ENCODE measurements around the gene MARCHF5. TPM values are rescaled to one million over a fixed set of nuclear protein-coding genes. Genes with fewer than 3 reads are reported as not detected.
A peak's percentile ranks its signal among the peaks of the same experiment; 100 is the strongest.

Gene MARCHF5
- total RNA-seq (2014; rRNA removed; shearing (Covaris generic)) = 13.5 and 18.2 TPM in 2 replicates

GRCh38 chr10:92290837-92291615 lies at the start of gene MARCHF5, which contains the start of gene CPEB3:
MARCHF5 (plus strand) TSS chr10:92291167; CDS start chr10:92291495, 328 bp downstream.
CPEB3 (minus strand) TSS chr10:92291078; CDS start chr10:92240350, 50,728 bp downstream.
- Histone ChIP-seq H3K9me3 (replicated peaks) (no peaks in the 10 kb centered on the region), H3K4me3 (peak within 1 kb of the TSS; percentile 85), H3K4me1 (no peaks in the 10 kb centered on the region), H3K27ac (peak within 1 kb of the TSS; percentile 84), H3K36me3 (peaks cover 8% of the 10 kb centered on the region), H3K27me3 (no peaks in the 10 kb centered on the region)
- DNase-seq = peak; percentile 89 to 91

GRCh38 chr10:92241501-92241900 lies 49.5 kb upstream of the MARCHF5 start:
- DNase-seq = no peak
- Histone ChIP-seq H3K4me1 (no peaks in the 10 kb centered on the region), H3K27ac (peak overlapping the region; percentile 75; the same call in 1 of the 2 replicates), H3K27me3 (no peaks in the 10 kb centered on the region), H3K36me3 (no peaks in the 10 kb centered on the region), H3K9me3 (replicated peaks) (no peaks in the 10 kb centered on the region), H3K4me3 (peak overlapping the region; percentile 69)

- H3K9me3 ChIP-seq (replicated peaks) = no peaks in the 10 kb centered on the region
- no peak overlapping the region for H3K4me3 ChIP-seq
- no peaks in the 10 kb centered on the region for H3K4me1 ChIP-seq
- no peak for DNase-seq
- no peak overlapping the region for H3K27ac ChIP-seq
- no peaks in the 10 kb centered on the region for H3K27me3 ChIP-seq
- no peaks in the 10 kb centered on the region for H3K36me3 ChIP-seq
Measured at GRCh38 chr10:92242380-92242779, 48.6 kb upstream of the MARCHF5 start.

- peak; percentile 56 to 67 for DNase-seq
- Histone ChIP-seq H3K36me3 (no peaks in the 10 kb centered on the region), H3K27ac (no peak overlapping the region), H3K4me1 (no peaks in the 10 kb centered on the region), H3K4me3 (peak overlapping the region; percentile 33), H3K27me3 (no peaks in the 10 kb centered on the region), H3K9me3 (replicated peaks) (no peaks in the 10 kb centered on the region)
Measured at GRCh38 chr10:92242910-92243671, 47.9 kb upstream of the MARCHF5 start.

DNA sequence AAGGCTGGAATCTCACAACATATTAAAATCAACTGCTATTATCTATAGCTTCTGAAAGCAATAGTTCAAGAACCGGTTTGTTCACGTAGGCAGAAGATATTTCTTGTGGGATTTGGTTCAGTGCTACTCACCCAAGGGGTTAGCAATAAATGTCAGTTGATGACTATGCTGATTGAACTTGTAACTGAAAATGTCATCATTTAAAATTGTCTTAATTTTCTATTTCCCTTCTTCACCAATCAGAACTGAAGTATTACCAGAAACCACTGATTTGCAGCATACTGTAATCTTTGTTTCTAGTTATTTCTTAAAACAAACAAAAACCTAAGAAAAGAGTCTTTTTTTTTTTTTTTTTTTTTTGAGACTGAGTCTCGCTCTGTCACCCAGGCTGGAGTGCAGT lies 46.2 kb upstream of the MARCHF5 start:
- Histone ChIP-seq H3K9me3 (replicated peaks) (no peaks in the 10 kb centered on the region), H3K4me1 (no peaks in the 10 kb centered on the region), H3K27ac (no peak overlapping the region), H3K27me3 (no peaks in the 10 kb centered on the region), H3K4me3 (no peak overlapping the region), H3K36me3 (no peaks in the 10 kb centered on the region)
- no peak for DNase-seq

GRCh38 chr10:92248566-92248965 lies 42.4 kb upstream of the MARCHF5 start:
- Histone ChIP-seq H3K4me1 (no peaks in the 10 kb centered on the region), H3K27ac (no peak overlapping the region), H3K36me3 (no peaks in the 10 kb centered on the region), H3K9me3 (replicated peaks) (no peaks in the 10 kb centered on the region), H3K27me3 (no peaks in the 10 kb centered on the region), H3K4me3 (no peak overlapping the region)
- no peak for DNase-seq

DNA sequence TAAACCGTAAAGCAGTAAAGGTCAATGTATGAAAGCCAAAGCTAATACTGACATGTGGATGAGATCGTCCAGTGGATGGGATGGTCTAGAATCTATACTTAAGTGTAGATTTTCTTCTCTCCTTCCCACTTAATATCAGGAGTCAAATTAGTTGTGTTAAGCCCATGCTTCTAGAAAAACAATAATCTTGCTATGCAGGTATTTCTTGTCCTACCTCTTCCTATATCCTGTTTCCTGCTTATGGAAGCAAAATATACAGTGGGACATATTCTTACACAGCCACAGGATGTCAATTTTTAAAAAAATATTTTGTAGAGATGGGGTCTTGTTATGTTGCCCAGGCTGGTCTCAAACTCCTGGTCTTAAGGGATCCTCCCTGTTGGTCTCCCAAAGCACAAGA lies 27.6 kb upstream of the MARCHF5 start:
- no peak overlapping the region for H3K4me3 ChIP-seq
- H3K9me3 ChIP-seq (replicated peaks) = no peaks in the 10 kb centered on the region

DNA sequence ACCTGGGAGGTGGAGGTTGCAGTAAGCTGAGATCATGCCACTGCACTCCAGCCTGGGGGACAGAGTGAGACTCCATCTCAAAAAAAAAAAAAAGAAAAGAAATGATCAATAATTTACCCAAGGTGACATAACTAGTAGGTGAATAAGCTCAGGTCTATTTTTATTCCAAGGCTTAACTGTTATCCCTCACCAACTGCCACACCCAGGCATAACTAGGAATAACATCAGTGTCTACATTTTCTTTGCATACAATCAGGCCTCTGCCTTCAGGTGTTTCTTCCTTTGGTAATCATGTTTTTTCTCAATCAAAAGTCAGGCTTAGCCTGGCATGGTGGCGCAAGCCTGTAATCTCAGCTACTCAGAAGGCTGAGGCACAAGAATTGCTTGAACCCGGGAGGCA lies 26.7 kb upstream of the MARCHF5 start:
- Histone ChIP-seq H3K36me3 (no peaks in the 10 kb centered on the region), H3K9me3 (replicated peaks) (no peaks in the 10 kb centered on the region), H3K4me3 (no peak overlapping the region), H3K27me3 (no peaks in the 10 kb centered on the region), H3K27ac (no peak overlapping the region), H3K4me1 (no peaks in the 10 kb centered on the region)
- no peak for DNase-seq

More for the DNA sequence above, 27.6 kb upstream of the MARCHF5 start:
- H3K4me1 ChIP-seq = no peaks in the 10 kb centered on the region
- DNase-seq = no peak
- H3K36me3 ChIP-seq = no peaks in the 10 kb centered on the region
- H3K27ac ChIP-seq = no peak overlapping the region
- no peaks in the 10 kb centered on the region for H3K27me3 ChIP-seq

GRCh38 chr10:92265687-92266258 lies 25.2 kb upstream of the MARCHF5 start:
- H3K9me3 ChIP-seq (replicated peaks) = no peaks in the 10 kb centered on the region
- H3K4me1 ChIP-seq = no peaks in the 10 kb centered on the region
- no peak overlapping the region for H3K27ac ChIP-seq
- H3K27me3 ChIP-seq = no peaks in the 10 kb centered on the region
- H3K4me3 ChIP-seq = no peak overlapping the region
- DNase-seq = no peak
- H3K36me3 ChIP-seq = no peaks in the 10 kb centered on the region

DNA sequence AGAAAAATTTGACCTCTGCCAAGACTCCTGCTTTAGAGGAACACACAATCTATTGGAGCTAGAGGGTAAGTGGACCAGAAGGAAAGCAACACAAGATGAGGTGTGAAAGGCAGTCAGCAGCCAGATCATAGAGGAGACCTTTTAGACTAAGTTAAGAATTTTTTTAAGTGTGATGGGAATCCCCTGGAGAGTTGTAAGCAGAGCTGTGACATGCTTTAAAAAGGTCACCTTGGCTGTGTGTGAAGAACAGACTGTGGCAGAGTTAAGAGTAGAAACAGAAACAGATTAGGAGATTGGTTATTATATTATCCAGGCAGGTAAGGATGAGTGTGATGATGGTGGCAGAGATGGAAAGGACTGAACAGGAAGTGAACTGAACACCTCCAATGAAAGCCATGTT lies 23.6 kb upstream of the MARCHF5 start:
- Histone ChIP-seq H3K9me3 (replicated peaks) (no peaks in the 10 kb centered on the region), H3K27ac (no peak overlapping the region), H3K36me3 (no peaks in the 10 kb centered on the region), H3K27me3 (no peaks in the 10 kb centered on the region), H3K4me3 (no peak overlapping the region), H3K4me1 (no peaks in the 10 kb centered on the region)
- DNase-seq = no peak

DNA sequence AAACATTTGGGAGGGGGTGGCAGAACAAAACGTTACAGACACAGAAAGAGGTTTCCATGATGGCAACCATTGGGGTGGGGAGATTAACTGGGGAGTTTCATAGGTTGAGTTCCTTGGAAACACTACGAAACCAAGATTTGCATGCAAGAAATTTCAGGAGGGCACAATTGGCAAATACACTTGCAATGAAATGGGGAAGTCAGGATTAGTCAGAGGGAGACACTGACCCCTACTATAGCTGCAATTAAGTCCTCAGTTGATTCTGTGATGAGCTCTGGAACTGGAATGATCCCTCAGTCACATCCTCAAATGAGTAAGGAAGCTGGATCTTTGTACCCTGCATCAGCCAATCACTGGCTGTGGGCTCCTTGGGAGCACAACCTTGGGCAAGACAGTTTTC lies 22.2 kb upstream of the MARCHF5 start:
- Histone ChIP-seq H3K27ac (no peak overlapping the region), H3K4me3 (no peak overlapping the region), H3K27me3 (no peaks in the 10 kb centered on the region), H3K36me3 (no peaks in the 10 kb centered on the region), H3K4me1 (no peaks in the 10 kb centered on the region), H3K9me3 (replicated peaks) (no peaks in the 10 kb centered on the region)
- no peak for DNase-seq

DNA sequence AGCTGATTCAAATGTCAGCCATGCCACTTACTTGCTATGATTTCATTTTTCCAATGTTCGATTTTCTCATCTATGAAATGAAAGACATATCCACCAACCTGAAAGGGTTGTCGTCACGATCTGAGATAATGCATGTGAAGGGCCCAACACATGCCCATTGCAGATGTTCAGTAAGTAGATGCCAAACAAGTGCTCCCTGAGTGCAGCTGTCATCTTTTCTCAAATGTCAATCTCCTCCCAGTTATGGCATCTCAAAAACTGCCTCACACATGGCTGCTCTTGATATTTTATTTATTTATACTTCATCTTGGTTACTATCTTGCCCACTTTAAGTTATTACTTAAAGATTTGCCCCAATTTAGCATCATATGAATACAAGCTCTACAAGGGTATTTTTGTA lies 16.9 kb upstream of the MARCHF5 start:
- Histone ChIP-seq H3K4me3 (no peak overlapping the region), H3K27me3 (no peaks in the 10 kb centered on the region), H3K9me3 (replicated peaks) (no peaks in the 10 kb centered on the region), H3K4me1 (no peaks in the 10 kb centered on the region), H3K27ac (no peak overlapping the region), H3K36me3 (no peaks in the 10 kb centered on the region)
- DNase-seq = peak in 1 of 2 experiments; percentile 34

GRCh38 chr10:92278996-92279696 lies 11.8 kb upstream of the MARCHF5 start:
- Histone ChIP-seq H3K36me3 (no peaks in the 10 kb centered on the region), H3K27me3 (no peaks in the 10 kb centered on the region), H3K4me3 (no peak overlapping the region), H3K27ac (no peak overlapping the region), H3K9me3 (replicated peaks) (no peaks in the 10 kb centered on the region), H3K4me1 (no peaks in the 10 kb centered on the region)
- no peak for DNase-seq

GRCh38 chr10:92284112-92284704 lies 6.8 kb upstream of the MARCHF5 start:
- no peak overlapping the region for H3K27ac ChIP-seq
- no peaks in the 10 kb centered on the region for H3K27me3 ChIP-seq
- H3K9me3 ChIP-seq (replicated peaks) = no peaks in the 10 kb centered on the region
- H3K36me3 ChIP-seq = no peaks in the 10 kb centered on the region; the same call in 1 of the 2 replicates
- no peak overlapping the region for H3K4me3 ChIP-seq
- no peak for DNase-seq
- no peaks in the 10 kb centered on the region for H3K4me1 ChIP-seq

All from SJCRH30 (cell line).